Inflammatory macrophage treated with lipopolysaccharide for 4 hours (primary cell): Measurements from ENCODE around the gene FXYD5.
"Not testable (repeated sequence)": the region's sequence is repeated elsewhere in the genome, so short reads cannot be mapped to it uniquely, and the experiment has no call there.

Experiments
- DNase-seq: peaks from one replicate; pipeline ENCODE4 v3.0.0-alpha.2; 2020

The FXYD5 gene

GRCh38 chr19:35138305-35138892 is 16.1 kb upstream of the FXYD5 start, which contains the start of gene FXYD1:
Gene FXYD1 (plus strand): TSS chr19:35138824. CDS start chr19:35140080, 1,256 bp downstream.
- DNase-seq: no peak

GRCh38 chr19:35140207-35140961 is 14.2 kb upstream of the FXYD5 start:
- no peak for DNase-seq

- peak; percentile 88 for DNase-seq
These were observed 13.3 kb upstream of the FXYD5 start for GRCh38 chr19:35140962-35141836.

- peak; percentile 32 for DNase-seq
These were observed 12.5 kb upstream of the FXYD5 start for GRCh38 chr19:35141837-35142605.

- DNase-seq: peak; percentile 29
These were observed 11.8 kb upstream of the FXYD5 start for GRCh38 chr19:35142606-35143230.

- DNase-seq: no peak
These were observed 11.3 kb upstream of the FXYD5 start, which contains the start of gene FXYD7 for GRCh38 chr19:35143231-35143715. Gene FXYD7 (plus strand): TSS chr19:35143255. CDS start chr19:35143334, 79 bp downstream.

- no peak for DNase-seq
These were observed 10.7 kb upstream of the FXYD5 start for GRCh38 chr19:35143818-35144217.

GRCh38 chr19:35144259-35144599 is 10.3 kb upstream of the FXYD5 start:
- no peak for DNase-seq

GRCh38 chr19:35144600-35145436 is 9.7 kb upstream of the FXYD5 start:
- DNase-seq: no peak

GRCh38 chr19:35146746-35147459 is 7.6 kb upstream of the FXYD5 start:
- DNase-seq: peak; percentile 29

- no peak for DNase-seq
These were observed 5.1 kb upstream of the FXYD5 start for GRCh38 chr19:35149463-35149862.

GRCh38 chr19:35150445-35150844 is 4.1 kb upstream of the FXYD5 start:
- no peak for DNase-seq

- DNase-seq: no peak
These were observed 3.1 kb upstream of the FXYD5 start for GRCh38 chr19:35151273-35152065.

- not testable (repeated sequence) for DNase-seq
These were observed 1.4 kb upstream of the FXYD5 start for GRCh38 chr19:35153129-35153522.

- DNase-seq: no peak
These were observed 622 bp upstream of the FXYD5 start for GRCh38 chr19:35153701-35154524.

GRCh38 chr19:35155441-35155840 is 906 bp downstream of the FXYD5 start:
- DNase-seq: no peak

- DNase-seq: no peak
These were observed 1.6 kb downstream of the FXYD5 start for GRCh38 chr19:35155981-35156672.

- no peak for DNase-seq
These were observed 2.1 kb downstream of the FXYD5 start for GRCh38 chr19:35156673-35157014.
